AG09309 (cell line): ENCODE data around the gene CFAP90.

Experiments
- DNase-seq: peaks from one replicate; pipeline ENCODE4 v3.0.0-alpha.2; 2010; ENCODE audit warnings: low read depth
- H3K4me3 ChIP-seq: 2 replicates; pipeline ENCODE4 v1.5.1; 2011; ENCODE audit warnings: mild to moderate bottlenecking, low read depth, low read length, moderate library complexity; ENCODE audit not compliant: control insufficient read depth
- TF ChIP-seq, protein P1 (sequence below): IDR thresholded peaks from 2 replicates; pipeline ENCODE4 v1.5.1; 2011; ENCODE audit warnings: mild to moderate bottlenecking, low read depth, low read length, inconsistent platforms; ENCODE audit not compliant: insufficient read depth, control insufficient read depth; ENCODE audit errors: missing control alignments

Gene CFAP90

DNA sequence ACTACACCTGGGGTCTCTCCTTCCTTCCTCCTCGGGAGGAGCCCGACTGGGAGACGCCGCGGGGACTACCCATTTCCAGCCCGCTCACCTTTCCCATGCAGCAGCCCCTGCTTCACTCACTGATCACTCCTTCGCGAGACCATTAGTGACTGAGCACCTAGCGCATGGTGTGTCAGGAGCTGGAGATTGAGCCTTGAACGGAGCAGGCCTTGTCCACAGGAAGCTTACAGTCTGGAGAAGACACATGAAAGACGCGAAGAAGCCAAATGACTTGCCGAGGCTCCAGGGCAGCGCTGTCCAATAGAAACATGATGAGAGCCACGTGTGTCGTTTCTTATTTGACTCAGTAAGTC lies 283 bp upstream of the CFAP90 start:
- no peak overlapping the region; the same call in none of the 2 replicates for H3K4me3 ChIP-seq
- TF ChIP-seq, protein P1, sequence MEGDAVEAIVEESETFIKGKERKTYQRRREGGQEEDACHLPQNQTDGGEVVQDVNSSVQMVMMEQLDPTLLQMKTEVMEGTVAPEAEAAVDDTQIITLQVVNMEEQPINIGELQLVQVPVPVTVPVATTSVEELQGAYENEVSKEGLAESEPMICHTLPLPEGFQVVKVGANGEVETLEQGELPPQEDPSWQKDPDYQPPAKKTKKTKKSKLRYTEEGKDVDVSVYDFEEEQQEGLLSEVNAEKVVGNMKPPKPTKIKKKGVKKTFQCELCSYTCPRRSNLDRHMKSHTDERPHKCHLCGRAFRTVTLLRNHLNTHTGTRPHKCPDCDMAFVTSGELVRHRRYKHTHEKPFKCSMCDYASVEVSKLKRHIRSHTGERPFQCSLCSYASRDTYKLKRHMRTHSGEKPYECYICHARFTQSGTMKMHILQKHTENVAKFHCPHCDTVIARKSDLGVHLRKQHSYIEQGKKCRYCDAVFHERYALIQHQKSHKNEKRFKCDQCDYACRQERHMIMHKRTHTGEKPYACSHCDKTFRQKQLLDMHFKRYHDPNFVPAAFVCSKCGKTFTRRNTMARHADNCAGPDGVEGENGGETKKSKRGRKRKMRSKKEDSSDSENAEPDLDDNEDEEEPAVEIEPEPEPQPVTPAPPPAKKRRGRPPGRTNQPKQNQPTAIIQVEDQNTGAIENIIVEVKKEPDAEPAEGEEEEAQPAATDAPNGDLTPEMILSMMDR: no peak
- DNase-seq: no peak

- TF ChIP-seq, protein P1: no peak
- no peak for DNase-seq
- no peak overlapping the region; the same call in 1 of the 2 replicates for H3K4me3 ChIP-seq
These were observed 1.1 kb downstream of the CFAP90 start for GRCh38 chr5:7849681-7850394.

DNA sequence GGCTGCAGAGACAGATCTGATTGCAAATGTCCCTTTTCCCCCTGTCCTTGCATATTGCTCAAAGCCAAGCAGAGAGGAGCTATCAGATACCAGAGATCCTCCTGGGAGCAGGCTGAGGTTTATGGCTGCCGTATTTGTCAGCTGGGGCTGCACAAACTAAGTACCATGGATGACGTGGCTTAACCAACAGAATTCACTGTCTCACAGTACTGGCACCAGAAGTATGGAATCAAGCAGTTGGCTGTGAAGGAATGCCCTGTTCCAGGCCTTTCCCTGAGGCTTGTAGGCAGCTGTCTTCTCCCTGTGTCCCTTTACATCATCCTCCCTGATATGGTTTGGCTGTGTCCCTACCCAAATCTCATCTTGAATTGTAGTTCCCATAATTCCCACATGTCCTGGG lies 2.6 kb downstream of the CFAP90 start:
- no peak for DNase-seq
- TF ChIP-seq, protein P1: no peak
- H3K4me3 ChIP-seq: no peak overlapping the region

DNA sequence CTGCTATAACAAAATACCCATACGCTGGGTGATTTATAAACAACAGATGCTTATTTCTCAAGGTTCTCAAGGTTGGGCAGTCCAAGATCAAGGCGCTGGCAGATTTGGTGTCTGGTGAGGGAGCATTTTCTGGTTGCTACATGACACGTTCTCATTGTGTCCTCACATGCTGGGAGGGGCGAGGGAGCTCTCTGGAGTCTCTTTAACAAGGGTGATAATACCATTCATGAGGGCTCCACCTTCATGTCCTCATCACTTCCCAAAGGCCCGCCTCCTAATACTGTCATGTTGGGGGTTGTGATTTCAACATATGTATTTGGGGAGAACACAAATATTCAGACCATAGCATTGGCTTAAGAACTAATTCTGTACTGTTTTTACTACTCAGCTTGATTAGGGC lies 4.6 kb downstream of the CFAP90 start:
- no peak overlapping the region for H3K4me3 ChIP-seq
- no peak for DNase-seq
- TF ChIP-seq, protein P1: no peak

DNA sequence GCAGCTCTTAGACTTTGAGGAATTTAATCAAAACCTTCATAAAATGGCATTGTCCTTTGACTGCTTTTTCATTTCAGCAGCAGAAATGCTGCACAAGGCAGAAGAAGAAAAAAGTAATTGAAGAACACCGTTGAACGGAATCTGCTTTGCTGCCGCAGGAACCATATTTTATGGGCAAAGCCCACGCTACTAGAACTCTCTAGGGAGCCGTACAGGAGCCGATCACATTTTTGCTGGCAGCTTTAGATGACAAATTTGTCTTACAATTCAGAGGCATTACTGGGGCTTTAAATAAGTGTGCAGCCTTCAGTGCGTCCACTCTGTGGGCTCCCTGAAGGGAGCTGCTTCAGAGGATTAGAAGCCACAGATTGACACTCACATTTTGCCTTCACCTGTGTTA lies 5.4 kb downstream of the CFAP90 start:
- DNase-seq: no peak
- no peak overlapping the region for H3K4me3 ChIP-seq
- TF ChIP-seq, protein P1: no peak

- TF ChIP-seq, protein P1: no peak
- no peak for DNase-seq
- H3K4me3 ChIP-seq: no peak overlapping the region
These were observed 6.0 kb downstream of the CFAP90 start for GRCh38 chr5:7844901-7845300.
